Gastroesophageal sphincter (tissue), 4 donors: Measurements from ENCODE around the gene ANKS1B. TPM values are rescaled to one million over a fixed set of nuclear protein-coding genes. Genes with fewer than 3 reads are reported as not detected.

Source experiments
- ATAC-seq: fragments of 150-250 bp; one replicate; pipeline ENCODE4 v1.9.1; 2016; ENCODE audit warnings: mild to moderate bottlenecking, moderate library complexity
- H3K27ac ChIP-seq, 4 donors: fragments of 200-600 bp; sonication (generic) in 3 of 4; 1 replicate in 3 of 4; 2 replicates in 1 of 4; pipeline ENCODE4 v1.5.1; 2016 to 2019
- H3K27me3 ChIP-seq: fragments of 200-600 bp; sonication (generic); one replicate; pipeline ENCODE4 v1.5.1; 2019
- H3K36me3 ChIP-seq, 2 donors: fragments of 200-600 bp; sonication (generic); one replicate each; pipeline ENCODE4 v1.5.1; 2019; ENCODE audit warnings: control low read depth in 1 of 2
- H3K4me1 ChIP-seq, 3 donors: fragments of 200-600 bp; sonication (generic); 1 replicate in 2 of 3; 2 replicates in 1 of 3; pipeline ENCODE4 v1.5.1; 2016 to 2019; ENCODE audit warnings: control low read depth in 2 of 3
- H3K4me3 ChIP-seq, 2 donors: fragments of 200-600 bp; sonication (generic); one replicate each; pipeline ENCODE4 v1.5.1; 2019; ENCODE audit warnings: mild to moderate bottlenecking in 1 of 2, moderate library complexity in 1 of 2
- H3K9me3 ChIP-seq, 3 donors: fragments of 200-600 bp; sonication (generic); one replicate each; pipeline ENCODE4 v1.5.1; 2017 to 2019; ENCODE audit warnings: control low read depth in 2 of 3
- EP300 ChIP-seq: sonication (generic); formaldehyde crosslinking; IDR thresholded peaks from one replicate; pipeline ENCODE4 v1.6.1; 2017; ENCODE audit warnings: antibody characterized with exemption, mild to moderate bottlenecking
- POLR2A ChIP-seq, 2 donors: fragments of 450-650 bp; IDR thresholded peaks; one replicate each; pipeline ENCODE4 v1.6.1; 2017; ENCODE audit warnings: antibody characterized with exemption in 2 of 2, mild to moderate bottlenecking in 2 of 2, moderate library complexity in 1 of 2
- POLR2AphosphoS5 ChIP-seq: sonication (generic); formaldehyde crosslinking; IDR thresholded peaks from one replicate; pipeline ENCODE4 v1.6.1; 2017; ENCODE audit warnings: antibody characterized with exemption
- WGBS, 2 donors: methylation state at CpG; one replicate each; pipeline ENCODE4 v1.1.5; 2018; ENCODE audit warnings: low coverage in 1 of 2; 5-methylcytosine and 5-hydroxymethylcytosine counted together
- total RNA-seq, 4 donors: library from RNA; depleted of rRNA; stranded (reverse); fragments of >200 nt; gene quantifications; one replicate each; pipeline ENCODE4 v1.1.0, GENCODE V29; 2016
- TF ChIP-seq, protein P1 (sequence below), 4 experiments: fragments of 200-600 bp in 2 of 4; fragments of 450-650 bp in 2 of 4; sonication (generic) in 1 of 4; IDR thresholded peaks; one replicate each; pipeline ENCODE4 v1.5.1; 2017 to 2019; ENCODE audit warnings: antibody characterized with exemption in 4 of 4, mild to moderate bottlenecking in 2 of 4, moderate library complexity in 2 of 4

The ANKS1B gene
- total RNA-seq, 4 donors from 2014 or later: 9.9 to 31.1 (median 21.4) TPM

DNA sequence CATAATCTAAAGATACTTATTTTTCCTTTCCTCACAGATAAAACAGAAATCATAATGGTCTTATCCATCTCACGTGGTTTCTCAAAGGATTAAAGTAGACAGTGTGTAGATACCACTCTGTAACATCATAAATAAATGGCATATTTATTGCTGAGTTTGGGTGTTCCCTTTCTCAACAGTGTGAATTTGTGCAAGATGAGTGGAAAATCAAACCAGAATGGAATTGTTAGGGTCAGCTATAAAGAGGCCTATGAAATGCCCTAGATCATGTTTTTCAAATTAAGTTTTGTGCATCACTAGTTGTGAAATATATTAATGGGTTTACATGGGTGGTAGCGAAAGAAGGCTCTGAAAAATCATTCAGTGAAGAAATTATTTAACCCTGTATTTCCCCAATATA is 553.5 kb downstream of the ANKS1B start:
- Histone ChIP-seq H3K27ac (no peak overlapping the region), H3K27me3 (no peaks in the 10 kb centered on the region), H3K36me3 (no peaks in the 10 kb centered on the region), H3K4me3 (no peak overlapping the region), H3K9me3 (no peaks in the 10 kb centered on the region), H3K4me1 (no peaks in the 10 kb centered on the region)
- WGBS, 2 donors: 62 to 72% methylated on average over 2 of the region's 2 CpGs
- TF ChIP-seq, protein P1, sequence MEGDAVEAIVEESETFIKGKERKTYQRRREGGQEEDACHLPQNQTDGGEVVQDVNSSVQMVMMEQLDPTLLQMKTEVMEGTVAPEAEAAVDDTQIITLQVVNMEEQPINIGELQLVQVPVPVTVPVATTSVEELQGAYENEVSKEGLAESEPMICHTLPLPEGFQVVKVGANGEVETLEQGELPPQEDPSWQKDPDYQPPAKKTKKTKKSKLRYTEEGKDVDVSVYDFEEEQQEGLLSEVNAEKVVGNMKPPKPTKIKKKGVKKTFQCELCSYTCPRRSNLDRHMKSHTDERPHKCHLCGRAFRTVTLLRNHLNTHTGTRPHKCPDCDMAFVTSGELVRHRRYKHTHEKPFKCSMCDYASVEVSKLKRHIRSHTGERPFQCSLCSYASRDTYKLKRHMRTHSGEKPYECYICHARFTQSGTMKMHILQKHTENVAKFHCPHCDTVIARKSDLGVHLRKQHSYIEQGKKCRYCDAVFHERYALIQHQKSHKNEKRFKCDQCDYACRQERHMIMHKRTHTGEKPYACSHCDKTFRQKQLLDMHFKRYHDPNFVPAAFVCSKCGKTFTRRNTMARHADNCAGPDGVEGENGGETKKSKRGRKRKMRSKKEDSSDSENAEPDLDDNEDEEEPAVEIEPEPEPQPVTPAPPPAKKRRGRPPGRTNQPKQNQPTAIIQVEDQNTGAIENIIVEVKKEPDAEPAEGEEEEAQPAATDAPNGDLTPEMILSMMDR (IDR thresholded peaks at IDR 0.05): no peak
- TF ChIP-seq POLR2AphosphoS5: no peak
- TF ChIP-seq POLR2A (IDR thresholded peaks at IDR 0.05): no peak
- no peak for TF ChIP-seq EP300
- ATAC-seq: no peak

GRCh38 chr12:99427104-99427503 is 557.6 kb downstream of the ANKS1B start:
- Histone ChIP-seq H3K4me3 (no peak overlapping the region), H3K27me3 (no peaks in the 10 kb centered on the region), H3K27ac (no peak overlapping the region), H3K36me3 (no peaks in the 10 kb centered on the region), H3K4me1 (no peaks in the 10 kb centered on the region), H3K9me3 (no peaks in the 10 kb centered on the region)
- TF ChIP-seq POLR2AphosphoS5: no peak
- TF ChIP-seq, protein P1 (IDR thresholded peaks at IDR 0.05): no peak
- TF ChIP-seq POLR2A (IDR thresholded peaks at IDR 0.05): no peak
- TF ChIP-seq EP300: no peak
- no peak for ATAC-seq
- 86 to 90% methylated on average over 2 of the region's 2 CpGs for WGBS, 2 donors

DNA sequence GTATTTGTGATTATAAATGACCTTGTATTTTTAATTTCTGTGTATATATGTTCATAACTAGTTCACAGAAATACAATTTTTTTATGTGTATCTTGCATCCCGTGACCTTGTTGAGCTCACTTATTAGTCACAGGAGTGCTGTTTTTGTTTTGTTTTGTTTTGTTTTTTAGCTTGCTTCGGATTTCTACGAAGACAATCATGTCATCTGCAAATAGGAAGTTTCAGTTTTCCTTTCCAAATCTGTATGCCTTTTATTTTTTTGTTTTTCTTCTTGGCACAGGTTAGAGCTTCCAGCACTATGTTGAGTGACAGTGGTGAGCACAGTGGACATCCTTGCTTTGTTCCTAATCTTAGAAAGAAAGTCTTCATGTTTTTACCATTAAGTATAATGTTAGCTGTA is 566.4 kb downstream of the ANKS1B start:
- Histone ChIP-seq H3K27ac (no peak overlapping the region), H3K9me3 (peaks cover 0 to 7% (median 0%) of the 10 kb centered on the region in 3 donors), H3K27me3 (no peaks in the 10 kb centered on the region), H3K36me3 (no peaks in the 10 kb centered on the region), H3K4me3 (no peak overlapping the region), H3K4me1 (no peaks in the 10 kb centered on the region)
- WGBS, 2 donors: 39 to 100% methylated on average over 1 to 3 of the region's 3 CpGs
- no peak for ATAC-seq
- TF ChIP-seq, protein P1 (IDR thresholded peaks at IDR 0.05): no peak
- TF ChIP-seq EP300: no peak
- no peak for TF ChIP-seq POLR2AphosphoS5
- no peak for TF ChIP-seq POLR2A (IDR thresholded peaks at IDR 0.05)

- TF ChIP-seq EP300 (no peak), POLR2A (IDR thresholded peaks at IDR 0.05) (no peak), POLR2AphosphoS5 (no peak)
- TF ChIP-seq, protein P1 (IDR thresholded peaks at IDR 0.05): no peak
Measured at GRCh38 chr12:99413751-99414150, 571.0 kb downstream of the ANKS1B start.

DNA sequence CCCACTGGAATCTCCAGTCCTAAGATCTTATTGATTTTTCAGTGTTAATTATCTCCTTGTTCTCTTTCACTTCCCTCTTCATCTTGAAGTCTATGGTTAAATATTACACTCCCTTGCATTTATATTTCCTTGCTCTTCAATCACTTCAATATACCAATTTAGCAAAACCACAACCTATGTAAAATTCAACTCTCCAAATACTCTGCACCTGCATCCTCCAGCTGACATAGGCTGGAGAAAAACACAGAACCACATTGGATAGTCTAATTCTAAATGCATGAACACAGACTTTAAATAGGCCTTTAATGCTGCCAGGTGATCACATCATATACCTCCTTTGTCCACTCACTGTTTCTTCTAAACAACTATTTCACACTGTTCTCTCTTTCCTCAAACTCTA is 591.0 kb downstream of the ANKS1B start:
- Histone ChIP-seq H3K9me3 (no peaks in the 10 kb centered on the region), H3K27me3 (no peaks in the 10 kb centered on the region), H3K36me3 (no peaks in the 10 kb centered on the region), H3K27ac (no peak overlapping the region), H3K4me3 (no peak overlapping the region), H3K4me1 (no peaks in the 10 kb centered on the region)
- ATAC-seq: no peak
- no peak for TF ChIP-seq POLR2AphosphoS5
- TF ChIP-seq, protein P1 (IDR thresholded peaks at IDR 0.05): no peak
- TF ChIP-seq EP300: no peak
- TF ChIP-seq POLR2A (IDR thresholded peaks at IDR 0.05): no peak

More at GRCh38 chr12:99413751-99414150, 571.0 kb downstream of the ANKS1B start:
- no peaks in the 10 kb centered on the region for H3K27me3 ChIP-seq
- no peak overlapping the region for H3K4me3 ChIP-seq
- H3K36me3 ChIP-seq: no peaks in the 10 kb centered on the region
- no peak for ATAC-seq
- WGBS, 2 donors: 63 to 83% methylated on average over 2 to 3 of the region's 3 CpGs
- peaks cover 0 to 15% (median 0%) of the 10 kb centered on the region in 3 donors for H3K9me3 ChIP-seq
- no peak overlapping the region for H3K27ac ChIP-seq
- no peaks in the 10 kb centered on the region for H3K4me1 ChIP-seq
